ENCODE measurements around the gene PATJ.
"Not testable (repeated sequence)": the region's sequence is repeated elsewhere in the genome, so short reads cannot be mapped to it uniquely, and the experiment has no call there.

PATJ gene

GRCh38 chr1:61743716-61744580 lies 1.7 kb downstream of the PATJ start:
- no peak for DNase-seq

- DNase-seq, result no peak
These were observed 4.5 kb downstream of the PATJ start for GRCh38 chr1:61746813-61747212.

DNA sequence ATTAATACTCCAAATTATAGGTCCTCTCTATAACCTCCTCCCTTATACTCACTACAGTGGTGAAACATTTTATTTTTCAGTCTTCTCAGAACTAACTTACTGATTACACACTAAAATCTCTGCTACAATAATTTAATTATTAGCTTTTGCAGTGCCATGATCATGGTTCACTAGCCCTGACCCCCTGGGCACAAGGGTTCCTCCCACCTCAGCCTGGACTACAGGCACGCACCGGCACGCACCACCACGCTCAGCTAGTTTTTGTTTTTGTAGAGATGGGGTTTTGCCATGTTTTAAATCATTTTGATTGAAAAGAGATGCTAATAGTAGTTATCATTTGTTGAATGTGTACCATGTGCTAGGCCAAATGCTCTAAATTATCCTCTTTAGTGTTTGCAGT lies 6.3 kb downstream of the PATJ start:
- DNase-seq, result no peak

DNA sequence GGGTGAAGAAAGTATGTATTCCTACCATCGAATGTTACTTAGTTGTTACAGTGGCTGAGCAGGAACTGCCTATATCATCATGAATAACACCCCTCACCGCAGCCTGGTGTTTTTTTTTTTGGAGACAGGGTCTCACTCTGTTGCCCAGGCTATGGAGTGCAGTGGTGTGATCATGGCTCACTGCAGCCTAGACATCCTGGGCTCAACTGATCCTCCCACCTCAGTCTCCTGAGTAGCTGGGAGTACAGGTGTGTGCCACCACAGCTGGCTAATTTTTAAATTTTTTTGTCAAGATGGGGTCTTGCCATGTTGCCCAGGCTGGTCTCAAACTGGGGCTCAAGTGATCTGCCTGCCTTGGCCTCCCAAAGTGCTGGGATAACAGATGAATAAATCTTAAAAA lies 7.3 kb downstream of the PATJ start:
- no peak for DNase-seq

- no peak for DNase-seq
These were observed 10.7 kb downstream of the PATJ start for GRCh38 chr1:61752921-61753389.

DNA sequence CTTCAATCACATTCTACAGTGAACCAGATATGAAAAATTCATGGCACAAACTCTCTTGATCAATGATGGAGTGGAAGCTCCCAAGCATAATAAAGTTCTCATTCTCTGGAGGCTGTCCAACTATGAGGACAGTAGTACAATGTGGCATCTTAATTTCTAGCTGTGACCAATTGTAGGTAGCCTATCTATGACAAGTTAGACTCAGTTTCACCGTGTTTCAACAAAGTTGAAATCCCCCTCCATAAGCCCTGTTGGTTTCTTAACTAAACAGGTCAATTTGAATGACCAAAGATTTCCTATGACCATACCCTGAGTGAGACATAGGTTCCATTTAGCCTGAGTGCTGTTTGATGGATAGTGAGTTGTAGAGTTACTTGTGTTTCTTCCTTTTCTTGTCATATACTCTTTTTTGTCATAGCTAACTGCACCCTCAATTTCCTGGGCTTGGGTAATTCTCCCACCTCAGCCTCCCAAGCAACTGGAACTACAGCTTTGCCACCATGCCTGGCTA lies 11.8 kb downstream of the PATJ start:
- DNase-seq, result no peak

DNA sequence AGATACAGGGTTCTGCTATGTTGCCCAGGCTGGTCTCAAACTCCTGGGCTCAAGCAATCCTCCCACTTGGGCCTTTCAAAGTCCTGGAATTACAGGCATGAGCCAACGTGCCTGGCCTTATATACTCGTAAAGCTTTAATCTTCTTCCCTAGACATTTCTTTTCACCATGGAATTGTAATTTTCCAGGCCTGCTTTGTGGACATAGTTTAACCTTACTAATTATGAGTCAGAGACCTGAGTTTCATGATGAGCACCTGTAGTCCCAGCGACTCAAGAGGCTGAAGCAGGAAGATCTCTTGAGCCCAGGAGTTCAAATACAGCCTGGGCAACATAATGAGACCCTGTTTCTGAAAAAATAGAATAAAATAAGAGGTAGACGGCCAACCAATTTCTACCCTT lies 12.3 kb downstream of the PATJ start:
- no peak for DNase-seq

DNA sequence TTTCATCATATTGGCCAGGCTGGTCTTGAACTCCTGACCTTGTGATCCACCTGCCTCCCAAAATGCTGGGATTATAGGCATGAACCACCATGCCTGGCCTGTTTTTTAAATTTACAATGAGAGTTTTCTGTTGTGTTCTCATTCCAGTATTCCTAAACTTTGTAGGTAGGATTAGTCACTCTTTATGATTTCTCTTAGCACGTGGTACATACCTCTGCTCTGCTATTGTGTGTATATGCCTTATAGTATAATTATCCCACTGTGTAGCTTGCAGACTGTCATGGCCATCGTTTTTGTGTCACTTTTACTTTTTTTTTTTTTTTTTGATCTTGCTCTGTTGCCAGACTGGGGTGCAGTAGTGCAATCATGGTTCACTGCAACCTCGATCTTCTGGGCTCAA lies 14.5 kb downstream of the PATJ start:
- no peak for DNase-seq

GRCh38 chr1:61757950-61758349 lies 15.7 kb downstream of the PATJ start:
- no peak for DNase-seq

GRCh38 chr1:61770131-61770530 lies 27.9 kb downstream of the PATJ start:
- DNase-seq, result no peak

DNA sequence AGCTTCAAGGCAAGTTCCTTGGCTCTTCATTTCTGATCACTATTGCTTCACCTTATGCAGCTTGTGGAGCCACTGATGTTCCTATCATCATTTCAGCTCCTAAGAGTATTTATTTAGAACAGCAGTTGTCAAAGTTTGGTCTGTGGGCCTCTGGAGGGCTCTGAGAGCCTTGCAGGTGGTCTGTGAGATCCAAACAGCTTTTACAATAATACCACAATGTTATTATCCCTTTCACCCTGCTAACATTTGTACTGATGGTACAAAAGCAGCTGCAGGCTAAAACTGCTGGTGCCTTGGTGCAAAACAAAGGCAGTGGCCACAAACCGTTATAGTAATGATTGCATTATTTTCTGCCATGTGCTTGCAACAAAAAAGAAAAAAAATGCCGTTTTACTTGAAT lies 33.8 kb downstream of the PATJ start:
- DNase-seq, result no peak

DNA sequence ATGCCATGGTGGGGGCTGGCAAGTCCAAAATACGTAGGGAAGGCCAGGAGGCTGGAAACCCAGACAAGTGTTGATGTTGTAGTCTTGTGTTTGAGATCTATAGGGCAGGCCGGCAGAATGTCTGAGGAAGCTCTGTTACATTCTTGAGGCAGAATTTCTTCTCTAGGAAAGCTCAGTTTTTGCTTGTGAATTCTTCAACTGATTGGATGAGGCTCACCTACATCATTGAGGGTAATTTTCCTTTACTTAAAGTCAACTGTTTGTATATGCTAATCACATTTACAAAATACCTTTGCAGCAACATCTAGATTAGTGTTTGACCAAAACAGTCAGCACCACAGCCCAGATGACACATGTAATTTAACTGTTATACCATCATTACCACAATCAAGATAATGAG lies 37.0 kb downstream of the PATJ start:
- DNase-seq, result no peak

- DNase-seq, result no peak
These were observed 38.9 kb downstream of the PATJ start for GRCh38 chr1:61781151-61781550.

DNA sequence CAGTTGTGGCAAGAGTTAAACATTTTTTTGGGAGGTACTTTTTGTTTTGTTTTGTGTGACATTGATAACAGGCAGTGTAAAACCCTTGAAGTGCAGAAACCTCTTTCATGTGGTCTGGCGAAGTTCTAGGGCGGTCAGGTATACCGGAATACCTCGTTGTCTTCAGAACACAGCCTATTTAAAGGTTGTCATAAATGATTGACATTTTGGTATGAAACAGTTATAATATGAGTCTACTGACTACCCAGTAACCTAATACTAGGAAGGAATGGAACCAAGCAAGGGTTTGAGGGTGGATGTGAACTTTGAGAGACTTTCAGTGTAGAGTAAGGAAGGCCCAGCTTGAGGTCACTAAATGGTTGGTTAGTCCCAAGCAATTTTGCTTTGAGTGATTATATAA lies 40.5 kb downstream of the PATJ start:
- no peak for DNase-seq

GRCh38 chr1:61784726-61785125 lies 42.4 kb downstream of the PATJ start:
- DNase-seq, result no peak

DNA sequence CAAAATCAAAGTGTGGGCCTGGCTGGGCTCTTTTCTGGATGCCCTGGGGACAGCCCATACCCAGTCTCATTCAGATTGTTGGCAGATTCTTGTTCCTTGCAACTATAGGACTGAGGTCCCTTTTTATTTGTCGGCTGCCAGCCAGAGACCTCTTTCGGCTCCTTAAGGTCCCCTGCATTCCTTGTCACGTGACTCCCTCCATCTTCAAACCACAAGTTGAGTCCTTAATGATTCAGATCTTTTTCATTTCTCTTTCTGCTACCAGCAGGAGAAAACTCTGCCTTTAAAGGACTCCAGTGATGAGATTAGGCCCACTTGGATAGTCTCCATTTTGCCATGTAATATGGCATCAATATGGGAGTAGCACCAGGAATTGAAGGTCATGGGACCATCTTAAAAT lies 48.6 kb downstream of the PATJ start:
- DNase-seq, result no peak

- DNase-seq, result no peak
These were observed 54.9 kb downstream of the PATJ start for GRCh38 chr1:61797045-61797755.

DNA sequence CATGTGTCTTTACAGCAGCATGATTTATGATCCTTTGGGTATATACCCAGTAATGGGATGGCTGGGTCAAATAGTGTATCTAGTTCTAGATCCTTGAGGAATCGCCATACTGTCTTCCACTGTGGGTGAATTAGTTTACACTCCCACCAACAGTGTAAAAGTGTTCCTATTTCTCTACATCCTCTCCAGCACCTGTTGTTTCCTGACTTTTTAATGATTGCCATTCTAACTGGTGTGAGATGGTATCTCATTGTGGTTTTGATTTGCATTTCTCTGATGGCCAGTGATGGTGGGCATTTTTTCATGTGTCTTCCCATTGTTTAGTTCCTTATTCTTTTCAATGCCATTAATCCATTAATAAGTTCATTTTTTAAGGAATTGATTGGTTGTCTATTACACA lies 58.8 kb downstream of the PATJ start:
- DNase-seq, result not testable (repeated sequence)

- DNase-seq, result no peak
These were observed 65.4 kb downstream of the PATJ start for GRCh38 chr1:61807606-61808140.

GRCh38 chr1:61808321-61808720 lies 66.0 kb downstream of the PATJ start:
- DNase-seq, result no peak

- DNase-seq, result no peak
These were observed 66.7 kb downstream of the PATJ start for GRCh38 chr1:61808968-61809367.

- DNase-seq, result no peak
These were observed 70.6 kb downstream of the PATJ start for GRCh38 chr1:61812916-61813315.

DNA sequence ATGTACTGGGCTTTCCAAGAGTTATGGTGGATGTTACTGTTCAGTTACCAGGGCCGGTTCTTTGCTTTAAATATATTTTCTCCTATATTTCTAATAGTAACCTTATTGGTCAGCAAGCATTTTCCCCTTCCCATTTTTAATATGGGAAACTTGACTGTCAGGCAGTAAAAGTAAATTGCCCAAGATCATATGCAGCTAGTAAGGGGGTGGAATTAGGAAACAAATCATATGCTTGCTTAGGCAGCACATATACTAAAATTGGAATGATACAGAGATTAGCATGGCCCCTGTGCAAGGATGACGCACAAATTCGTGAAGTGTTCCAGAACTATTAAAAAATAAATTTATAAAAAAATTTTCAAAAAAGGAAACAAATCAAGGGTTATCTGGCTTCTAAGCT lies 73.9 kb downstream of the PATJ start:
- no peak for DNase-seq

DNA sequence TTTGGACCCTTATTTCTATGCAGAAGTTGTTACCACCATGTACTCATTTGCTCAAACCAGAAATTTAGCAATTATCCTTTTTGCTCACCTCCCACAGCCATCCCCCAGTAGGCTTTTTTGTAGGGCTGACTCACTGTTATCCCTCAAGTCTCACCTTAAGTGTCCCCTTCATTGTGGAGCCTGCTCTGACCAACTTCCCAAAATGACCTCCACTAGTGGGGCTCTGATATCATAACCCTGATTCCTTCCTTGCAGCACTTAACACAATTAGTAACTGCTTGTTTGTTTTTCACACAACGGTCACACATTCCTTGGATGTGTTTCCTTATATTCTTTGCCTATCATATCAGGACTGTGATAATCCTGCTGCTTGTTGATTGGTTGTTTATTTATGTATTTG lies 76.7 kb downstream of the PATJ start:
- no peak for DNase-seq

Measured in right hindlimb (tissue), 1 donor.